ENCODE results near the gene GPR141.

GRCh38 chr7:37735196-37735595 is 51.6 kb downstream of the GPR141 start:
- TF ChIP-seq CTCF (IDR thresholded peaks at IDR 0.05) (no peak), YY1 (IDR thresholded peaks at IDR 0.05; ENCODE audit: low read depth) (no peak), NRF1 (IDR thresholded peaks at IDR 0.05; ENCODE audit: low read depth, low read length) (no peak), EZH2phosphoT487 (IDR thresholded peaks at IDR 0.05; ENCODE audit: borderline replicate concordance, low read depth) (no peak)
- TF ChIP-seq, protein P1, sequence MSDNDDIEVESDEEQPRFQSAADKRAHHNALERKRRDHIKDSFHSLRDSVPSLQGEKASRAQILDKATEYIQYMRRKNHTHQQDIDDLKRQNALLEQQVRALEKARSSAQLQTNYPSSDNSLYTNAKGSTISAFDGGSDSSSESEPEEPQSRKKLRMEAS (IDR thresholded peaks at IDR 0.05; ENCODE audit: low read depth) = no peak
- TF ChIP-seq, protein P2, sequence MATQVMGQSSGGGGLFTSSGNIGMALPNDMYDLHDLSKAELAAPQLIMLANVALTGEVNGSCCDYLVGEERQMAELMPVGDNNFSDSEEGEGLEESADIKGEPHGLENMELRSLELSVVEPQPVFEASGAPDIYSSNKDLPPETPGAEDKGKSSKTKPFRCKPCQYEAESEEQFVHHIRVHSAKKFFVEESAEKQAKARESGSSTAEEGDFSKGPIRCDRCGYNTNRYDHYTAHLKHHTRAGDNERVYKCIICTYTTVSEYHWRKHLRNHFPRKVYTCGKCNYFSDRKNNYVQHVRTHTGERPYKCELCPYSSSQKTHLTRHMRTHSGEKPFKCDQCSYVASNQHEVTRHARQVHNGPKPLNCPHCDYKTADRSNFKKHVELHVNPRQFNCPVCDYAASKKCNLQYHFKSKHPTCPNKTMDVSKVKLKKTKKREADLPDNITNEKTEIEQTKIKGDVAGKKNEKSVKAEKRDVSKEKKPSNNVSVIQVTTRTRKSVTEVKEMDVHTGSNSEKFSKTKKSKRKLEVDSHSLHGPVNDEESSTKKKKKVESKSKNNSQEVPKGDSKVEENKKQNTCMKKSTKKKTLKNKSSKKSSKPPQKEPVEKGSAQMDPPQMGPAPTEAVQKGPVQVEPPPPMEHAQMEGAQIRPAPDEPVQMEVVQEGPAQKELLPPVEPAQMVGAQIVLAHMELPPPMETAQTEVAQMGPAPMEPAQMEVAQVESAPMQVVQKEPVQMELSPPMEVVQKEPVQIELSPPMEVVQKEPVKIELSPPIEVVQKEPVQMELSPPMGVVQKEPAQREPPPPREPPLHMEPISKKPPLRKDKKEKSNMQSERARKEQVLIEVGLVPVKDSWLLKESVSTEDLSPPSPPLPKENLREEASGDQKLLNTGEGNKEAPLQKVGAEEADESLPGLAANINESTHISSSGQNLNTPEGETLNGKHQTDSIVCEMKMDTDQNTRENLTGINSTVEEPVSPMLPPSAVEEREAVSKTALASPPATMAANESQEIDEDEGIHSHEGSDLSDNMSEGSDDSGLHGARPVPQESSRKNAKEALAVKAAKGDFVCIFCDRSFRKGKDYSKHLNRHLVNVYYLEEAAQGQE (IDR thresholded peaks at IDR 0.05; ENCODE audit: low read depth, low read length) = no peak
